Adipose tissue (tissue), 3 donors: ENCODE data around the gene OASL. TPM values are rescaled to one million over a fixed set of nuclear protein-coding genes. Genes with fewer than 3 reads are reported as not detected.

Experiments used
- H3K27ac ChIP-seq: one replicate; pipeline ENCODE4 v1.5.1; 2013; ENCODE audit warnings: low read depth, low read length
- WGBS, 3 donors: extraction: QIAGEN DNeasy Blood & Tissue Kit; methylation state at CpG; one replicate each; pipeline ENCODE4 v1.1.7; 2013; 5-methylcytosine and 5-hydroxymethylcytosine counted together
- polyA plus RNA-seq, 3 donors: library from polyadenylated mRNA; stranded (reverse); fragments of 200-250 nt; gene quantifications; one replicate each; pipeline ENCODE4 v1.2.3, GENCODE V29; 2013
- donor health status: healthy with polysubstance abuse.
- donor health status: Bipolar disorder and iron deficiency.
- donor health status: healthy.

The OASL gene
- polyA plus RNA-seq, 3 donors, result 0.90 to 2.2 (median 1.5) TPM

- no peak overlapping the region for H3K27ac ChIP-seq
- WGBS, 3 donors, result 45 to 47% (median 46%) methylated on average over 20 to 23 of the region's 23 CpGs
Observed at GRCh38 chr12:120999191-121000120, 39.6 kb downstream of the OASL start.

GRCh38 chr12:120998435-120998834, 40.6 kb downstream of the OASL start:
- H3K27ac ChIP-seq, result no peak overlapping the region
- 81 to 98% (median 83%) methylated on average over 3 of the region's 3 CpGs for WGBS, 3 donors

GRCh38 chr12:120997448-120997847, 41.6 kb downstream of the OASL start:
- WGBS, 3 donors, result 74 to 89% (median 87%) methylated on average over 9 of the region's 9 CpGs
- H3K27ac ChIP-seq, result no peak overlapping the region

- 85 to 94% (median 87%) methylated on average over 10 to 11 of the region's 11 CpGs for WGBS, 3 donors
- no peak overlapping the region for H3K27ac ChIP-seq
Observed at GRCh38 chr12:120996133-120996746, 42.8 kb downstream of the OASL start.

- WGBS, 3 donors, result 91 to 95% (median 91%) methylated on average over 2 of the region's 2 CpGs
- no peak overlapping the region for H3K27ac ChIP-seq
Observed at GRCh38 chr12:120994589-120995337, 44.3 kb downstream of the OASL start.

- H3K27ac ChIP-seq, result no peak overlapping the region
- 90 to 94% (median 93%) methylated on average over 13 to 15 of the region's 15 CpGs for WGBS, 3 donors
Observed at GRCh38 chr12:120994059-120994458, 45.0 kb downstream of the OASL start.

- WGBS, 3 donors, result 85 to 92% (median 87%) methylated on average over 11 of the region's 11 CpGs
- no peak overlapping the region for H3K27ac ChIP-seq
Observed at GRCh38 chr12:120993496-120993895, 45.5 kb downstream of the OASL start.

- H3K27ac ChIP-seq, result no peak overlapping the region
- 91 to 98% (median 97%) methylated on average over 1 of the region's 1 CpG for WGBS, 3 donors
Observed at GRCh38 chr12:120992989-120993388, 46.1 kb downstream of the OASL start.

GRCh38 chr12:120991965-120992364, 47.1 kb downstream of the OASL start:
- no peak overlapping the region for H3K27ac ChIP-seq

- WGBS, 3 donors, result 59 to 83% (median 67%) methylated on average over 2 of the region's 2 CpGs
- H3K27ac ChIP-seq, result no peak overlapping the region
Observed at GRCh38 chr12:120990487-120991055, 48.5 kb downstream of the OASL start.

- 83 to 91% (median 84%) methylated on average over 3 of the region's 3 CpGs for whole genome bisulfite sequencing, 3 donors
- no peak overlapping the region for H3K27ac ChIP-seq
Observed at GRCh38 chr12:120989687-120990086, 49.4 kb downstream of the OASL start.

- H3K27ac ChIP-seq, result no peak overlapping the region
- WGBS, 3 donors, result 89 to 94% (median 91%) methylated on average over 17 of the region's 17 CpGs
Observed at GRCh38 chr12:120988658-120989057, 50.4 kb downstream of the OASL start.

GRCh38 chr12:120988234-120988633, 50.8 kb downstream of the OASL start:
- WGBS, 3 donors, result 89 to 91% (median 90%) methylated on average over 4 of the region's 4 CpGs
- H3K27ac ChIP-seq, result no peak overlapping the region

GRCh38 chr12:120984351-120984898, 54.6 kb downstream of the OASL start:
- H3K27ac ChIP-seq, result no peak overlapping the region
- 40 to 90% (median 79%) methylated on average over 3 of the region's 3 CpGs for WGBS, 3 donors

GRCh38 chr12:120983759-120984158, 55.3 kb downstream of the OASL start:
- WGBS, 3 donors, result 68 to 81% (median 78%) methylated on average over 4 of the region's 4 CpGs
- no peak overlapping the region for H3K27ac ChIP-seq

GRCh38 chr12:120982659-120983058, 56.4 kb downstream of the OASL start:
- 76 to 88% (median 82%) methylated on average over 7 of the region's 7 CpGs for WGBS, 3 donors
- H3K27ac ChIP-seq, result no peak overlapping the region

- 24 to 78% (median 70%) methylated on average over 6 of the region's 6 CpGs for WGBS, 3 donors
- H3K27ac ChIP-seq, result no peak overlapping the region
Observed at GRCh38 chr12:120981407-120981941, 57.6 kb downstream of the OASL start.

- H3K27ac ChIP-seq, result no peak overlapping the region
- 21 to 84% (median 70%) methylated on average over 12 to 13 of the region's 13 CpGs for WGBS, 3 donors
Observed at GRCh38 chr12:120980800-120981368, 58.2 kb downstream of the OASL start.
